Measurements from ENCODE around the gene KCMF1. TPM values are rescaled to one million over a fixed set of nuclear protein-coding genes. Genes with fewer than 3 reads are reported as not detected.
A peak's percentile ranks its signal among the peaks of the same experiment; 100 is the strongest.

KCMF1 gene
- total and polyA plus RNA-seq, 2 of the 13 experiments (the other 11 are each of a cell fraction or from before 2014, with no cell fraction given) = 62.1 to 116 TPM

DNA sequence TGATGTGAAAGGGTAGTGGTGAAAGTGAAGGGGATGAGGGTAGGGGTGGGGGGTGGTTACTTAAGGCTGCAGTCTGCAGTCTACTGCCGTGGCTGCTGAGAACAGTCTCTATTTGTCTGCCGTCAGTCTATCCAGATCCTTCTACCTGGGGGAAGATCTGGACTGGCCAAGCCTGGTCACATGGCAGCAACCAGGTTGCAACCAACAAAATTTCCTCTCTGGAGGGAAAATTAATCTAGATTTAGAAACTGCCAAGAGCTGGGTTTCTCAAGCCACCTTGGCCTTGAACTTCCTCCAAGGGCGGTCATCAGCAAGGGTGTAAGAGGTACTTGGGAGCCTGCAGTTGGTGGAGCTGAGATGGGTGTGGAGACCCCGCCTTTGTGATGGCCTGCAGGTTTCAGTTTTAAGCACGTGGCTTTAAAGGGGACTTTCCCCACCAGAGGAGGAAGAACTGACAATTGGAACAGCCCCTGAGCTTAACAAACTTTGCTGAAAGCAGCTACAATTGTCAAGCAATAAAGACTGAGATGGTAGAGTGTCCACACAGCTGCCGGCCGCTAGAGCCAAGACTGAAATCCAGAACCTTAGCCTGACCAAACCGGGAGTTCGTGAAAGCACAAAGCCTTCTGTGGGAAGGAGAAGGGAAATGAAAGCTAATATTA is 31.4 kb upstream of the KCMF1 start:
- peak; percentile 22; the same call in 2 of the 3 replicates for ATAC-seq
- H4K20me1 ChIP-seq (ENCODE audit: insufficient read depth, low read length) = no peaks in the 10 kb centered on the region
- WGBS (ENCODE audit: low lambda C conversion rate) = 78% methylated on average over 9 of the region's 9 CpGs
- no peak overlapping the region for H3K27ac ChIP-seq (ENCODE audit: extremely low read length, insufficient read depth, low read length)
- no TSS peak for BruUV-seq (replicated peaks)
- TF ChIP-seq SOX13 (IDR thresholded peaks at IDR 0.05) (no peak), SOX13 (CRISPR knock-in tag; conservative IDR thresholded peaks at IDR 0.05 in 1 of 2, IDR thresholded peaks at IDR 0.05 in 1 of 2) (no peak), MBNL3 (CRISPR knock-in tag; conservative IDR thresholded peaks at IDR 0.05) (no peak), HNF4A (CRISPR knock-in tag; IDR thresholded peaks at IDR 0.05) (no peak), ETV5 (CRISPR knock-in tag; IDR thresholded peaks at IDR 0.05; ENCODE audit: borderline replicate concordance) (no peak), MED13 (CRISPR knock-in tag; IDR thresholded peaks at IDR 0.05) (no peak), KAT7 (CRISPR knock-in tag; IDR thresholded peaks at IDR 0.05; ENCODE audit: borderline replicate concordance) (no peak), IKZF5 (CRISPR knock-in tag; IDR thresholded peaks at IDR 0.05) (no peak), IRX3 (CRISPR knock-in tag; IDR thresholded peaks at IDR 0.05; ENCODE audit: borderline replicate concordance, low read depth) (no peak), TBL1XR1 (IDR thresholded peaks at IDR 0.05; ENCODE audit: borderline replicate concordance, low read length, partially characterized antibody) (no peak), HCFC1 (IDR thresholded peaks at IDR 0.05; ENCODE audit: low read depth, low read length) (no peak), ZNF646 (CRISPR knock-in tag; IDR thresholded peaks at IDR 0.05) (no peak), SMC3 (IDR thresholded peaks at IDR 0.05; ENCODE audit: low read length) (no peak), ZC3H13 (CRISPR knock-in tag; IDR thresholded peaks at IDR 0.05) (no peak), ZNF780A (CRISPR knock-in tag; IDR thresholded peaks at IDR 0.05) (no peak), ZNF256 (CRISPR knock-in tag; conservative IDR thresholded peaks at IDR 0.05) (no peak), MYNN (CRISPR knock-in tag; IDR thresholded peaks at IDR 0.05; ENCODE audit: low read depth) (no peak), MAFG (CRISPR knock-in tag; IDR thresholded peaks at IDR 0.05) (no peak)
- no peak for FAIRE-seq
- H3K36me3 ChIP-seq (replicated peaks in 1 of 2; ENCODE audit: control insufficient read depth in 1 of 2, insufficient read depth in 2 of 2, low read length in 2 of 2) = no peaks in the 10 kb centered on the region
- H3K9me3 ChIP-seq (ENCODE audit: low read length) = no peaks in the 10 kb centered on the region
- intact Hi-C loops (cut with micrococcal nuclease; ENCODE audit: unreplicated experiment) (no loop called here), in situ Hi-C loops (cut with HindIII; ENCODE audit: extremely low pct_ligation_motif_present, low pct_unique_long_range_greater_than_20kb) (no loop called here)
- DNase-seq (ENCODE audit: low spot score) = no peak
- 0 out of 2 replicates have a peak overlapping the region, but pooled peaks have one; percentile 3 for H3K4me2 ChIP-seq (ENCODE audit: low read depth, low read length)
- no peak overlapping the region for H2AFZ ChIP-seq (ENCODE audit: low read length)
- H3K79me2 ChIP-seq (ENCODE audit: insufficient read depth, low read length) = no peaks in the 10 kb centered on the region
- peaks cover 27% of the 10 kb centered on the region for H3K4me1 ChIP-seq (ENCODE audit: insufficient read depth, low read length)
- H3K4me3 ChIP-seq (replicated peaks in 1 of 3; ENCODE audit: insufficient read depth in 1 of 3, low read depth in 2 of 3, low read length in 3 of 3) = no peak overlapping the region
- CTCF ChIA-PET (ENCODE audit: low intra/inter-chr PET ratio, low total read pairs) = no interaction called here
- H3K27me3 ChIP-seq (ENCODE audit: control insufficient read depth in 1 of 2, insufficient read depth in 2 of 2, low read length in 2 of 2) = no peaks in the 10 kb centered on the region
- POLR2A ChIA-PET = interaction anchor here (1.0 to 1.5 kb wide), 2 partner anchors 13 to 14 kb away, joined by 3 to 6 read pairs; no protein-coding TSS in a partner anchor
- H3K9ac ChIP-seq (ENCODE audit: insufficient read depth, low read depth, low read length) = no peak overlapping the region
